HG03060 (cell line): ENCODE data around the gene PTGDS.

Experiments
- ATAC-seq: cut with Tn5 transposase; IDR thresholded peaks from one replicate; pipeline ENCODE4 v1.9.1; 2021; ENCODE audit warnings: low read depth, moderate number of reproducible peaks; ENCODE audit not compliant: unreplicated experiment

The PTGDS gene

DNA sequence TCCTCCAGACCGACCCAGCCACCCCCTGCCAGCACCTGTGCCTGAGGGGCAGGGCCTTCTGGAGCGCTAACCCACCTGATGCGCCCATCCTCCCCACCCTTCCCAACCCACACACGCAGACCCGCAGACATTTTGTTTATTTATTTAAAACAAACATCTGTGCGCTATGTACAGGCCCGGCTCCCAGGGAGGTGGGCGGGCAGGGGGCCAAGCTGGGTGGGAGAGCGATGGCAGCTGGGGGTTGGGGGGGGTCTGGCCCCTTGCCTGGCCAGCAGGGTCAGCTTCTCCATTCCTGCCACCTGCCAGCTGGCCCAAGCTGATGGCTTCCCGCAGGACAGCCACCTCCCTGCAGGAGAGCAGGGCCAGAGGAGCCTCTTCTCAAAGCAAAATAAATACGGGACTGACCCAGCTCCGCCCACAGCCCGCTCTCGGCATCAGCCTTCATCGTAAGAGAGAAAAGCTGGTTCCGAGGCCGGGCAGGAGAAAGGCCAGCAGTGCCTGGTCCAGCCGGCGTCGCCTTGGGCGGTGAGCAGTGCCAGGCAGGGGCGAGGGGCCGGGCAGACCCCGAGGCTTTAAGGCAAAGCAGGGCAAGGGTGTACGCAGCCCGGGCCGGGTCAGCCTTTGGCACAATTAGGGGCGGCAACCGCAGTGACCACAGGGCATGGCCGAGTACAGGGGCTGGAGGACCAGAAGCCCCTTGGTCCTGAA, 30.0 kb downstream of the PTGDS start:
- ATAC-seq = no peak

DNA sequence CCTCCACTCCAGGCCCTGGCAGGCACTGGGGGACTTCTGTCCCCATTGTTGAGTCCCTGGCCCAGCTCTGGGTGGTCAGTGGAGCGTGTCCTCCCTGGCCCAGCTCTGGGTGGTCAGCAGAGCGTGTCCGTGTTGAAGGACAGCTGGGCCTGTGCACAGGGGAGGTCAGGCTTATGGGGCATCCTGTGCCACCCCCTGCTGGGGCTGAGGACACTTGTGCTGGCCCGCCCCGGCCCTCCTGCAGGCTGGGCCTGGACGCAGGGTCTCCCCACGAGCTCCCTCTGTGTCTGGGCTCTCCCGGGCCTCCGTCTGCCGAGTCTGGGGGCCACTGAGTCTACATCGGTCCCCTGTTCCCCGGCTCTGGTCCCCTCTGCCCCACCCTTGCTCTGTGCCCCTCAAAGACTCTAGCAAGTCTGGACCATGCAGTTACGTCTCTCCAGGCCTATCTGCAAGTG, 30.5 kb downstream of the PTGDS start:
- ATAC-seq = no peak

DNA sequence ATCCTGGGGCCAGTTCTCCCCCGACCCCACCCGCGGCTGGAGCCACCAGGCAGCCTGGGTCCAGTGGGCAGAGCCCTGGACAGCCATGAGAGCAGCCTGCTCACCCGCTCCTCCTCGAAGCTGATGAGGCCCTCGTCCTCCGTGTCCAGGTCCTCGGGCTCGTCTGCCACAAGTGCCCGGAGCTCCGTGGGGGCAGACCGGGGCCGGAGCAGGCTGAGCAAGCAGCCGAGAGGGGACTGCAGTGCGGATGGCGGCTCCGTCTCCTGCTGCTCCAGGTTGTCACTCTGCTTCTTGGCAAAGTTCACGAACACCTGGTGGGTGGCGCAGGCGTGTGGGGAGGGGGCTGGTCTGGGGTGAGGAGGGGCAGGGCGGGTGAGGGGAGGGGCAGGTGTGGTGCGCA, 31.0 kb downstream of the PTGDS start:
- ATAC-seq = no peak

DNA sequence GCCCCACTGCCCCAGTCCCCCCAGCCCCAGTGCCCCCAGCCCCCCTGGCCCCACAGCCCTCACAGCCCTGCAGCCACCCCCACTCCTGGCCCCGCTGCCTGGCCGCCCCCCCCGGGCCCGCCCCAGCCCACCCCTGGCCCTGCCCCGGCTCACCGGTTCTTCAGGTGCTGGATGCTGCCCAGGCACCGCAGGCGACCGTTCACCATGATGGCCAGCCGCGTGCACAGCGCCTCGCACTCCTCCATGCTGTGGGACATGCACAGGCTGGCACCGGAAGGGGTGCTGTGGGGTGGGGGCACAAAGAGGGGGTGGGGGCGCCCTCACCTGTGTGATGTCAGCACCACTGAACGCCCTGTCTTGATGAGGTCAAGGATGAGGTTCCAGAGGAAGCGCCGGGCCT, 31.9 kb downstream of the PTGDS start:
- ATAC-seq = no peak

DNA sequence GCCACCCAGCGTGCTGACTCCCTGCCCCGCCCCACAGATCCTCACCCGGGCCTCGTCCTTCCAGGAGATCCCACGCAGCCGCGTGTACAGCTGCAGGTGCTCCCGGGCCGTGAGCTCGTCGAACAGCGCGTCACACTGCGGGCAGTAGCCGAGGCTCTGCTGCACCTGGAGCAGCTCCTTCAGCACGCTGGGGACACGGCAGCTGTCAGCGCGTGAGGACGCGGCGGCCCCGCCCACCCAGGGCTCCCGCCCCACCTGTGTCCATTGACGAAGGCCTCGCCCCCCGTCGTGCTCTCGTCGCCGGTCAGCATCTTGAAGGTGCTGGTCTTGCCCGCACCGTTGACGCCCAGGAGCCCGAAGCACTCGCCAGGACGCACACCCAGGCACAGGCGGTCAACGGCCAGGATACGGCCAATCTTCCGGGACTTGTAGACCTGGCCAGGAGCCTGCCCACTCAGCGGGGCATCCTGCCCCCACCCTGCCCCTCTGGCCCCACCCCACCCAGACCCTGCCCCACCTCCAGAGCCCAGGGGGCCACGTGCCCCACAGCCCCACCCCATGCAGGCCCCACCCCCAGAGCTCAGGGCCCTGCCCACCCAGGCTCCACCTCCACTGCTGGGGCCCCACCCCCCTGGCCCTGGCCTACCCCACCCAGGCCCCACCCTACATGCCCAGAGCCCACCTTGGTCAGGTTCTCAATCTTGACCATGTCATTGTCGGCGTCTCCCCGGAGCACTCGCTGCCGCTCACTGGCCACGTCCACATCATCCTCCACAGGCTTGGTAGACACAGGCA, 32.8 kb downstream of the PTGDS start:
- ATAC-seq = no peak

DNA sequence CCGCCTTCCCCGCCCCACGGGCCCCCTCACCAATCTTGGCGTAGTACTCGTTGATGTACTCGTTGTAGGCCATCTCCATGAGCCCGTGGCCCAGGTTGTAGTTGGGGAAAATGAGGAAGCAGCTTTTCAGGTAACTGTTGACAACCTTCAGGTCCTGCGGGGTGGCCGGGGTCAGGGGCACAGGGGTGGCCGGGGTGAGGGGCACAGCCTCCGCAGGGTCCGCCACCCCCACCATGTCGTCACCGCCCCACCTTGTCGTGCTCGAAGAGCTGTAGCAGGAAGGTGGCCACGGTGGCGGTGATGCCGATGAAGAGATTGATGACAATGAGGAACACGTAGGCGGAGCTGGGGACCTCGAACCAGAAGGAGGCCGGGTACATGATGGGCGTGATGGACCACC, 33.9 kb downstream of the PTGDS start:
- ATAC-seq = no peak

DNA sequence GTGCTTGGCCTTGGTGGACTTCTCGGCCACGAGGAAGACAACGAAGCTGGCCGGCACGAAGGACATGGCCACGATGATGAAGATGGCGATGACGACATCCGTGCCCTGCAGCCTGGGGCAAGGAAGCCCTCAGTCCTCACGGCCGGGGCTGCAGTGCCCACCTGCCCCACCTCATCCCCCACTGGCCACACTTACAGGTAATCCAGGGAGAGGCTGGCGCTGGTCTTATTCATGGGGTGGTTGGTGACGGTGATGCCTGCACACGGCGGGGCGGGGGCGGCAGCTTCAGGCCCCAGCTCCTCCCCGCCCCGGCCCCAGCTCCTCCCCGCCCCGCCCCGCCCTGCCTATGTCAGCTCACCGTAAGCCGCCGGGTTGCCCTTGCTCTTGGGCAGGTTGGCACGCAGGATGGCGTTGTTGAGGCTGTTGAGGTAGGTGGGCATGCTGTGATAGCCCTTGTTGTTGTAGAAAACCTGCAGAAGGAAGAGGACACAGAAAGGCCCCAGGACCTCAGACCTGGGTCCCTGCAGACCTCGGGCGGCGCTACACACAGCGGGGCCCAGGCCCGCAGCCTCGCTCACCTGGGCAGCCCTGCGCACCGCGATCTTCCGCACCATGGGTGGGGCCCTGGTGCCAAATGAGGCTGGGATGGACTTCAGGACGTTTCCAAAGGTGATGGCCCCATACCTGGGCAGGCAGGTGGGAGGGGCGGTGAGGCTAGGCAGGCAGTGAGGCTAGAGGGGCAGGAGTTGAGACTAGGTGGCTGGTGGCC, 34.8 kb downstream of the PTGDS start:
- no peak for ATAC-seq

DNA sequence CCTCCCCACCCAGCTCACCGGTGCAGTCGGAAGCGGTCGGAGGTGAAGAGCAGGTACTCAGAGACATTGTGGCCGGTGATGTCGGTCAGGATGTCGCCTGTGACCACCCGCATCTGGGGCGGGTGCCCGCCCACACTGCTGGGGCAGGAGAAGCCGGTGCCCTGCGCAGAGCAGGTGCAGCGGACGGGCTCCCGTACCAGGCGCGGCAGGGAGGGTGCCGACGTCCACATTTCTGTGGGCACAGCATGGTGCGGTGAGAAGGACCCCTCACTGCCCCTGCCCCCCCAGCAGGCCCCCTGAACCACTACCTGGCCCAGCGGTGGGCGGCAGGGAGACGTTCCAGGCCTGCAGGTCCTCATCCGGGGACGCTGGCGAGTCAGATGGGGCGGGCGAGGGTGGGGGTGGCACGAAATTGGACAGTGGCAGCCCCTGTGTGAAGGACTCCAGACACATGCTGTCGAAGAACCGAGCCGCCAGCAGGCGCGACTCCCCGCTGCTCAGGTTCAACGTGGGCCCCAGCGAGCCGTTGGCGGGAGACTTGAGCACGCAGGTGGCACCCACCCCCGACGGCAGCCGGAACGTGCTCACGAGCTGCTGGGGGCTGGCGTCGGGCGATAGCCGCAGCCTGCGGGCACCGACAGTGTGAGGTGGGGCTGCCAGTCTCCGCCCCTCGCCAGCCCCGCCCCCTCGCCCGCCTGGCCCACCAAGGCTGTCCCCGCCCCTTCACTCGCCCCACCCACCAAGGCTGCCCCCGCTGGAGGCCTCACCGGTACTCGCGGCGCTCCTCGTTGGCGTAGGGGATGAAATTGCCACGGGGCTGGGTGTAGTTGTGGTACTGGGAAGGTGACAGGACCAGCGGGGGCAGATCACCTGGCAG, 35.6 kb downstream of the PTGDS start:
- ATAC-seq = no peak

DNA sequence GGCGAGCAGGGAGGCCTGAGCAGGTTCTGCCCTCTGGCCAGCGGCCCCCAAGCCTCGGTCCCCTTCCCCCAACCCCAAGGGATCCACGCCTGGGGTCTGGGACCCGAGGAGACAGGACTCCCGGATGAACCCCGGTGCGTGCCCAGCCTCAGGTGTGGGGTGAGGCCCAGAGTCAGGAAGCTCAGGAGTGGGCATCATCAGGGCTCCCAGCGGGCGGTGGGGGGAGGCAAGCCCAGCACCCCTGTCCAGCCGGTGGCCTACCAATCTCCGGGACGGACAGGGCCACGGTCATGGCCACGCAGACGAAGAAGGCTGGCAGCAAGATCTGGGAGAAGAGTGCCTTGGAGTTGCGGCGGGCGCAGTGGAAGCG, 36.3 kb downstream of the PTGDS start:
- no peak for ATAC-seq

DNA sequence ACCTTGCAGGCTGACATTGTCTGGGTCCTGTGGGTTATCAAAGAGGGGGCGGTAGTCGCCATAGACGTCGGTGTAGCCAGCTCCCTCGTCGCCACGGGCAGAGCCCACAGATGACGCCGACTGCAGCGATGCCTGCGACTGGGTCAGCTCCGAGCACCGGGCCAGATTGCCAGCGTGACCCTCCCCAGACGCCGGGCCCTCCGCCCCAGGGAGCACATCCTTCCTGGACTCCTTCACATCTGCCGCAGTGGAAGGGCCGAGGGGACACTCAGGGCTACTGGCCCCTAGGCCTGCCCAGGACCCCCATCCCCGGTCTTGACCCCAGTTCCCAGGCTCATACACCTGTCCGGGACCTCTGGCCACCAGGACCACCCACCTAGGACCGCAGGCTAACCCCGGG, 36.9 kb downstream of the PTGDS start:
- ATAC-seq = no peak

DNA sequence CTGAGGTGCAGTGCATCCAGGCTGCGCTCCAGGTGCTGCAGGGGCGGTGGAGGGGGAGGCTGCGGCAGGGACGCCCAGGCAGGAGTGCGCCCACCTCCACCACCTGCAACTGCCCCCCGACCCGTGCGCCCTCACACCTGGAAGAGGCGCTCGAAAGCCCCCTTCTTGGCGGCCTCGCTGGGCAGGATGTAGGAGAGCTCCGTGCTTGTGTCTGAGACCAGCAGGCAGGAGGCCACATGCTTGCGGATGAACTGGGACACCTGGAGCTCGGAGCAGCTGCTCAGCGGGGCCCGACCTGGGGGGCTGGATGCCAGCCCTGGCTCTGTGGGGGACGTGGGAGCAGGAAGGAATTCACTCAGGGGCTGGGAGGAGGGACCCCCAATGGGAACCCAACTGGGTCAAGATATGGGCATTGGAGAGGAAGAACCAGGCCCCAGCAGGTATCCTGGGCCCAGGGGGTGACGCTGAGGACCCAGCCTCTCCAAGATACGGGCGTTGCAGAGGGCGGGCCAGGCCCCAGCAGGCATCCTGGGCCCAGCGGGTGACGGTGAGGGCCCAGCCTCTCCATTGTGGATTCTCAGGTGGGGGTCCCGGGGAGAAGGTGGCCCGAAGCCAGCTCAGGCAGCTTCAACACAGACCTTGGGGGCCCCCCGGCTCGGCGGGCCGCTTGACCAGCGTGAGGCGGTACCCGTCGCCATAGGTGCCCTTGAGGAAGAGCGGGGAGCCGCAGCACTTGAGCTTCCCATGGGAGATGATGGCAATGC, 37.7 kb downstream of the PTGDS start:
- ATAC-seq = no peak

DNA sequence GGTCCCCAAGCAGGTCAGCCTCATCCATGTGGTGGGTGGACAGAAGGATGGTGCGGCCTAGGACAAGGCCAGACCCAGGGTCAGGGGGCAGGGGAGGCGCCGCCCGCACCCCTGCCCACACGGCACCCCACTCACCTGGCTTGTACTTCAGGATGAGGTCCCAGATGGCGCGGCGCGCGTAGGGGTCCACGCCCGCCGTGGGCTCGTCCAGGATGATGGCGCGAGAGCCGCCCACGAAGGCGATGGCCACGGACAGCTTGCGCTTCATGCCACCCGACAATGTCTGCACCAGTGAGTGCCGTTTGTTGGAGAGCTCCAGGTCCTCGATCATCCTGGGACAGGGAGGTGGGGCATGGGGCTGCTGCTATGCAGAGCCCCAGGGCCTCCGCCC, 38.2 kb downstream of the PTGDS start:
- ATAC-seq = no peak

DNA sequence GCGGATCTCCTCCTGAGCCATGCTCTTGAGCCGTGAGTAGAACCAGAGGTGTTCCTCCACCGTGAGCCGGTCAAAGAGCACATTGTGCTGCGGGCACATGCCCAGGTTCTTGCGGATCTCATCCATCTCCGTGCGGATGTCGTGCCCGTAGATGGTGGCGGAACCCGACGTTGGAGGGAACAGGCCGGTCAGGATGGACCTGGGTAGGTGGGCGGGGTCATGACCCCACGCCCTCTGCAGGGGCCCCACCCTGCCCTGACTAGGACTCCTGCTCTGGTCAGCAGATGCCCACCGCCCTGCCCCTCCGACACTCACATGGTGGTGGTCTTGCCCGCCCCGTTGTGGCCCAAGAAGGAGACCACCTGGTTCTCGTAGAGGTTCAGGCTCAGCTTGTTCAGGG, 38.7 kb downstream of the PTGDS start:
- ATAC-seq = no peak

DNA sequence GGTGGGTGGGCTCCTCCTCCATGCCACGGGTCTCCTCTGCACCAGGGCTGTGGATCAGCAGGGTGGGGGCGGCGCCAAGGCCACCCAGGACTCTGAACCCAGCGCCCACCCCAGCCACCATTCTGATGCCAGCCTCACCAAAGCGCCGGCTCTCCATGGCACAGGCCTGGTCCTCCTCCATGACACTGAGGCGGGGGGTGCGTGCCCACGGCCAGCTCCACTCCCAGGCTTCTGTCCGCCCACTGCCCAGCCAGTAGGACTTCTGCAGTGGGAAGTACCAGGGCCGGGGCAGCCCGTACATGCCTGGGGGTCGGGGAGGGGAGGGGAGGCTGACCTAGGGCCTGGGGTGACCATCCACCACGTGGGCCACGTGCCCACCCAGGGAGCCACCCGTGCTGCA, 39.1 kb downstream of the PTGDS start:
- ATAC-seq = no peak

DNA sequence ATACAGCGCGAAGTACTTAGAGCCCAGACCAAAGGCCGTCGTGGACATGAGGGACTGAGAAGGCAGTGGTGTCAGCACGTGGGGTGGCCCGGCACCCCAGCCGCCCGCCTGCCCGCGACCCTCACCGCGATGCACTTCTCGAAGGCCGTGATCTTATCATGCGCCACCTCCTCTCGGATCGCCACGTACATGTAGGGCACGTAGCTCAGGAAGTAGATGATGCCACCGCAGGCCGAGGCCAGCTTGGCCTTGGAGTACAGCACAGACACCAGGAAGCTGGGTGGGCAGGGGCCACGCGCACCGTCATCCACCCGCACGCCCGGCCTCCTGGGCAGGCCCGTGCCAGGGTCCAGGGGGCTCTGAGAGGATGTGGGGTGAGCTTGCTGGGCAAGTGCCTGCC, 39.8 kb downstream of the PTGDS start:
- no peak for ATAC-seq

DNA sequence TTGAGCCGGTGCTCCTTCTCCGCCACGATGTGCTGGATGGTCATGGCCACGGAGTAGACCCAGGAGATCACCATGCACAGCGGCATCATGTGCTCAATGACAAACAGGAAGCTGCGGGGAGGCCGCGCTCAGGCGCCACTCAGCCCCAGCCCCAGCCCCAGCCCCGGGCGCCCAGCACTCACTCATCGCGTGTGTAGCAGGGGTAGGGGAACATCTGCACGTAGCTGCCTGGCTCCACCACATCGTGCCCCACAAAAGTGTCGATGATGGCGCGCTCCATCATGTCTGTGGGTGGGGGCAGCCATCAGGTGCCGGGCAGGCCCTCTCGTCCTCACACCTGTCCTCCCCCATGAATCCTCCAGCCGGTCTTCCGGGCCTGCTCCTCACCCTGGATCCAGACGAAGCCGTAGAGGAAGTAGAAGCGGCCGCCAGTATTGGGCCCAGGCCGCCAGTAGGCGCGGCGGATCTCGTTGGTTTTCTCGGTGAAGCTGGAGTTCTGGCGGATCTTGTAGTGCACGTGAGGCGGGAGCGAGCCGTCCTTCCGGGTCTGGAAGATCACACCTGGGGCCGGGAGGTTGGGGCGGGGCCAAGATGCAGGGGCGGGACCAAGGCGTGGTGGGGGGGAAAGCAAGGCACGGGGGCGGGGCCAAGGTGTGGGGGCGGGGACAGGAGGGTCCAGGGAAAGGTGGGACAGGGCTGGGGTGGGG, 40.6 kb downstream of the PTGDS start:
- no peak for ATAC-seq

DNA sequence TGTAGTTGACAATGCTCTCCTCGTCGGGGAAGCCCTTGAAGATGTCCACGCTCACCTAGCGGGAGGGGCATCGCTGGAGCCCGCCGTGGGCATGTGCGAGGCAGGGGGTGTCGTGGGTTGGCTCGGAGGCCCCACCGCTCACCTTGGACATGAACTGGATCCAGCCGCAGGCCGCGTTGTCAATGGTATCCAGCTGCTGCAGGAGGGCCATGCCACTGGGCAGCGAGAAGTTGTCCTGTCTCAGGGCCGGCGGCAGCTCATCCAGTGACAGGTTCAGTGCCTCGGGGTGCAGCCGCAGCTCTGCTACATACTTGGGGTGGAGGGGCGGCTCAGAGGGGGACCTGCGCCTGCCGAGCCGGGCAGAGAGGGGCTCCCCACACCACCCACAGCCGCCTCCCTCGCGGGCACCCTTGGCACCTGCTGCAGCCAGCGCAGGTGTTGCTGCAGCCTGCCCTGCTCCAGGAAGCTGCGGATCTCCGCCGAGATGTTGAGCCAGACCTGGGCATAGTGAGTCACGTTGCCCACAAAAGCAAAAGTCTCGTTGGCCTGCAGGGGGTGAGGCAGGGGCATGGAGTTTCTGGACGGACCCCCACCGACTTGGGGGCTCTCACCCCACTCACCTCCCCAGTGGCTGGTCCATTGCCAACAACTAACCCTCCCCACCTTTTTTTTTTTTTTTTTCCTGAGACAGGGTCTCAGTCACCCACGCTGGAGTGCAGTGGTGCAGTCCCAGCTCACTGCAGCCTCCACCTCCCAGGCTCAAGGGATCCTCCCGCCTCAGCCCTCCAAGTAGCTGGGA, 41.7 kb downstream of the PTGDS start:
- no peak for ATAC-seq

DNA sequence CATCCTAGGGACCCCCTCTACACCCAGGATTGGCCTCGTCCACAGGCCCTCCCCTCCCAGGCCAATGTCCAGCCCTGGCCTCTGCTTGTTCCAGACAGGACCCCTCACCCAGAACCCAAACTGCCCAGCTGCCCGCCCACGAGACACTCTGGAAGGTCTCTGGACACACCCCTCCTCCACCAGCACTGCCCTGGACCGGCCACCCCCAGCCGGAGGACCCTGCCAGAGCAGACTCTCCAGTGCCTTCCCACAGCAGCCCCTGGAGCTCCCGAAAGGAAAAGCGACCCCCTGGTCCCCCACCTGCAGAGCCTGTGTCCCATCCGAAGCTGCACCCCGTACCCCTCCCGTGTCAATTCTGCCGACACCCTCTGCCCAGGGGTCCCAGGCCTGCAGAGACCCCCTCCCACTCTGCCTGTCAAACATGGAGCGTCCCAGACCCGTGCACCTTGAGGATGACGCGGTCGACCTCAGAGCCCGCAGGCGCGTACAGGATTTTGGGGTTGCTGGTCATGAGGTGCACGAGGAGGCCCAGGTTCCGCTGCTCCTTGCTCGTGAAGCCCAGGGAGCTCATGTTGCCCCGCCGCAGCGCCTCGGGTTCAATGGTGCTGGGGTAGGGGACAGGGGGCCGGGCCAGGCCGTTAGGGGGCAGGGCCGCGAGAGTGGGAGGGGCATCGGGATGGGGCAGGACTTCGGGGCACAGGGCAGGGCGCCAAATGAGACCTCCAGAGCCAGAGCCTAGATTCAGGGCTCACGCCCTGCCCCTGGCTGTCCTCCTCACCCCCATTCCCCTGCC, 42.8 kb downstream of the PTGDS start:
- no peak for ATAC-seq
